HG03175 (cell line): ENCODE results near the gene PREX1.
"Not testable (repeated sequence)": the region's sequence is repeated elsewhere in the genome, so short reads cannot be mapped to it uniquely, and the experiment has no call there.

Experiments
- ATAC-seq: cut with Tn5 transposase; IDR thresholded peaks from one replicate; pipeline ENCODE4 v1.9.1; 2021; ENCODE audit warnings: mild to moderate bottlenecking, moderate library complexity; ENCODE audit not compliant: unreplicated experiment

PREX1 gene

DNA sequence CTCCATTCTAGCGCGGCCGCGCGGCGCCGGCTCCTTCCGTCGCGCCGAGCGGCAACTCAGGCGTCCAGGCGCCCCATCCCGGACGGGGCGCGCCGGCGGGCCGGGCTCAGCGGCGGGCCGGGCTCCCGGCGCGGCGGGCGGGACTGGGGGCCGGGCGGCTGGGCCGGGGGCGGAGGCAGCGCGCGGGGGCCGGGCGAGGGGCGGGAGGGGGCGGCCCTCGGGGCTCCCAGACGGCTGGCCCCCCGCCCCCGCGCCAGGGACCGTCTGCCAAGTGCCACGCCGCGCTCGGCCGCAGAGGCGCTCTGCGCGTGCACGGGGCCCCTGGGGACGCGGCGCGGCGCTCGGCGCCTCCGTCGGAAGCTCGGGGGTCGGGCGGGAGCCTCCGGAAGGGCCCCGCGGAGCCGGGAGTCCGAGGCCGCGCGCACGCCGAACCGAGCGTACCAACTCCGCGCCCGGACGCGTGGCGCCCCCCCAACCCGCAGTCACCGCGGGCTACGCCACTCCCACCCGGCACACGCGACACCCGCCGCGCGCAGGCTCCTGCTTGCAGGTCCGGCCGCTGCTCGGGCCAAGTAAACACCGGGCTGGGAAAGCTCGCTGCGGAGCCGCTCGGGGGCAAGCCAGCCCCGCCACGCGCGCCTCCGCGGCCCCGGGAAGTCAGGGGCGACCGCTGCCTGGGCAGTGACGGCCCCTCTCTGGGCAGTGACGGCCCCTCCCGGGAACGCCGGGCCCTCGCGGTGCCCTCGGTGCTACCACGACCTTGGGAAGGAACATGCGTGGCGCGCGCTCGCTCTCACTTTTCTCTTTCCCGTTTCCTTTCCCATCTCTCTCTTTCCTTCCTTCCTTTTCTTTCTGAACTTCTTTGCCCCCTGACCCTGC lies at the start of gene PREX1:
Gene PREX1 (minus strand): TSS at position 145 of the 879 bp plus-strand sequence. CDS start 139 bp downstream, at position 6.
- peak; percentile 47 for ATAC-seq

DNA sequence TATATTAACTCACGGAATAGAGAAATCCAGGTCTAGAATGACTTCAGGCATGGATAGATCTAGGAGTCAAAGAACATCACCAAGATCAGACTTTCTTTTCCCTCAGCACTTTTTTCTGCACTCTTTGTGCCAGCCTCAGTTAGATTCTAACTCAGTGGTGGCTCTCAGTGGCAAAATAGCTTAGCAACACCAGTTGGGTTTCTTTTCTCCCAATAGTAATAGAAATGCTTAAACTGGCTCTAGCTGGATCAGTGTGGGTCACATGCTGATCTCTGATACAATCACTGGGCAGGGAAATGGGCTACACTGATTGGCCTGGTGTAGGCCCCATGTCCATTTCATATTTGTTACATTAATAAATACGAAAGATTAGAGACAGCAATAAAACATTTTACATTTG lies 49.5 kb upstream of the PREX1 start:
- no peak for ATAC-seq

DNA sequence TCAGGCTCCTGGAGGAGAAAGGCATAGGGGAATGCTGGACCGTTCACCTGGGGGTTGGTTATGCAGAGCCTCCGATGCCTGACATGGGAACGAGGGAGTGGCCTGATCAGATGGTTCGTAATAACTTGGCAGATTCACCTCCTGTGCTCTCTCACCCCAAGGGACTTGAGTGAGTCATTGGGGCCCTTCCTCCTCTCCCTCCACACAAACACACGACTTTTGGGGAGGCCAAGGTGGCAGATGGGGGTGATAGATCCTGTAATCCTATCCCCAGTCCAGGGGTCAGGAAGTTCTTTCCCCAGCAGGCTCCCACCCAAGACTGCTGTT lies 48.1 kb upstream of the PREX1 start:
- no peak for ATAC-seq

- ATAC-seq = no peak
Observed at GRCh38 chr20:48875233-48875913, 47.6 kb upstream of the PREX1 start.

GRCh38 chr20:48869442-48869841 lies 41.6 kb upstream of the PREX1 start:
- ATAC-seq = not testable (repeated sequence)

GRCh38 chr20:48866936-48867335 lies 39.1 kb upstream of the PREX1 start:
- no peak for ATAC-seq

- ATAC-seq = no peak
Observed at GRCh38 chr20:48864738-48865318, 37.0 kb upstream of the PREX1 start.

- no peak for ATAC-seq
Observed at GRCh38 chr20:48864254-48864653, 36.5 kb upstream of the PREX1 start.

DNA sequence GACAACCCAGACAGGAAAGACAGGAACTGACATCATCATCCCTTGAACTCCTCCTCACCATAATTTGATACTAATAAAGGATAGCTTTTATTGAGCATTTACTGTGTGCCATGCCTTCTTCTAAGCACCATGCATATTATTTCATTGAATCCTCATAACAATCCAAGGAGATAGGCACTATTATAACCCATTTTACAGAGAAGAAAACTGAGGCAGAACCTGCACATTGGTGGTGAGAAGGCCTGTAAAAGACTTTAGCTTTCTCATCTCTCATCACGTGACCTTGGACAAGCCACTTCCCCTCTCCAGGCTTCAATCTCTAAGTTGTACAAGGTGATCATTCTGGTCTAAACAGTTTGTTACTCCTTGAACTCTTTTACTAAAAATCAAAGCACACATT lies 34.5 kb upstream of the PREX1 start:
- no peak for ATAC-seq

GRCh38 chr20:48861444-48861843 lies 33.6 kb upstream of the PREX1 start:
- ATAC-seq = no peak

- ATAC-seq = no peak
Observed at GRCh38 chr20:48858075-48858790, 30.4 kb upstream of the PREX1 start.

- no peak for ATAC-seq
Observed at GRCh38 chr20:48856130-48856529, 28.3 kb upstream of the PREX1 start.

DNA sequence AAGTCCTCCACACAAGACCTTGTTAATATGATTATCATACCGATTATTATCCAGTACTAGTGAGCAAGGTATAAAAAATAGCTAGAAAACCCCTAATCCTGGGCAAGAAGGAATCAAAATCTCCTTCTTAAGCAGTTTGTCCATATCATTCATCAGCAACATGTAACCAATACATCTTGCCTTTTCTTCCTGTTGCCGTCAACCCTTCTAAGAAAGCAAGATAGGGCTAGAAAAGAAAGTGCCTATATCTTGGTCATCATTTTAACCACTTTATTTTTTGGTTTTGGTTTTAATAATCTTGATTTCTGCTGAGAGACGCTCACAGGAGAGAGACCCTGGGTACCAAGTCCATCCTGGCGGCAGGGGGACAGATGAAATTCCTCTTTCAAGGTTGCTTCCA lies 27.2 kb upstream of the PREX1 start:
- no peak for ATAC-seq

- ATAC-seq = no peak
Observed at GRCh38 chr20:48852609-48853008, 24.8 kb upstream of the PREX1 start.

GRCh38 chr20:48851579-48851978 lies 23.8 kb upstream of the PREX1 start:
- ATAC-seq = no peak

- no peak for ATAC-seq
Observed at GRCh38 chr20:48850977-48851299, 23.1 kb upstream of the PREX1 start.

DNA sequence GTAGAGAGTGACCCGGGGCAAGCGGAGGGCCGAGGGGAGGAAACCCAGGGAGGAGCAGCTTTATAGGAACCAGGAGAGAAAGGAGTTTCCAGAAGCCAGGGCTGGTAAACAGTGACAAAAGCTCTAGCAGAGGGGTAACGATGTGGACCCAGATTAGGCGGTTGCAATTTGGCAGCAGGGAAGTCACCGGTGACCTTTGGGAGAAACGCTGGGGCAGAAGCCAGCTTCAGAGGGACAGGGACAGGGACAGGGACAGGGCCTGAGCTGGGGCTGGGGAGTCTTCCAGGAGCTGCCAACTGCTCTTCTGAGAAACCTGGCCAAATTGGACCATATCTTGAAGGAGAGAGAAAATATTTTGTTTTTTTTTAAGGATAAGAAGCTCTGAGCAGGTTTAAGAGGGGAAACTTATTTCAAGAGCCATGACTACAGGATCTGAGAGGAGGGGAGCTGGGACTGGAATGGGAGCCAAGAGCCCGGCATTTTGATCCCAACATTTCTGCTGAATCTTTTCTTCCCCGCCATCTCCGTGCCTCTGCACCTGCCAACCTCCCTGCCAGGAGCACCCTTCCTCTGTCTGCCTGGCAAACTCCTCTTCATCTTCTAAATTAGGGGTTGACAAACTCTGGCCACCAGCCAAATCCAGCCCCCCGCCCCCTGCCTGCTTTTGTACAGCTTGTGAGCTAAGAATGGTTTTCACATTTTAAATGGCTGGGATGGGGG lies 22.6 kb upstream of the PREX1 start:
- no peak for ATAC-seq

DNA sequence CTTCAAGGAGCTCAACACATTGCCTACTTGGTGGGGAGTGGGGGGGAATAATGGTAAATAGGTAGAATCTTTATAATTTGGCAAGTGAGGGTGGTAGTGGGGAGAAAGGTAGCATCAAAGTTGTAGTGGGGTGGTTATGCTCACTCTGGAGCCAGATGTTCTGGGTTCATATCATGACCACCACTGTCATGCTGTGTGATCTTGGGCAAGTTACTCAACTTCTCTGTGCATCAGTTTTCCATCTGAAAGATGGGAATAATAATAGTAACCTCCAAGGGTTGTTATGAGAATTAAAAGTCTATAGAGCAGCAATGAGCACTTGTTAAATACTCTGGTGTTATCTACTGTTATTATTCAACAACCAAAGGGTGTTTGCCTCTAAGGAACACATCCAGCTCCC lies 22.0 kb upstream of the PREX1 start:
- no peak for ATAC-seq

GRCh38 chr20:48849299-48849698 lies 21.5 kb upstream of the PREX1 start:
- ATAC-seq = no peak

GRCh38 chr20:48847498-48848205 lies 19.9 kb upstream of the PREX1 start:
- no peak for ATAC-seq
